Measurements from ENCODE around the gene MRPL45. TPM values are rescaled to one million over a fixed set of nuclear protein-coding genes. Genes with fewer than 3 reads are reported as not detected.

MRPL45 gene
- polyA plus RNA-seq, 1 experiment, result 86.0 TPM

- ChIA-PET POLR2A (interaction anchor here (0.6 kb wide), 1 partner anchor 62 kb away, joined by 10 read pairs; no protein-coding TSS in a partner anchor), CTCF (interaction anchor here (0.9 to 5.8 kb wide), 3 partner anchors 33 to 312 kb away, joined by 3 to 40 read pairs (median 4); no protein-coding TSS in a partner anchor)
- Histone ChIP-seq H3K27ac (ENCODE audit: low read depth, low read length) (no peak overlapping the region), H3K9me3 (ENCODE audit: control insufficient read depth, insufficient read depth, low read length) (no peaks in the 10 kb centered on the region; the same call in 1 of the 2 replicates), H3K4me3 (ENCODE audit: low read depth, low read length) (no peak overlapping the region), H3K27me3 (ENCODE audit: control insufficient read depth, insufficient read depth, low read length) (no peaks in the 10 kb centered on the region)
- no peak for TF ChIP-seq CTCF (IDR thresholded peaks at IDR 0.05; ENCODE audit: low read depth, low read length)
- no peak for DNase-seq (ENCODE audit: low read depth, low spot score)
These were observed 58.3 kb downstream of the MRPL45 start for GRCh38 chr17:38355251-38355650.

GRCh38 chr17:38357486-38358123 is 60.6 kb downstream of the MRPL45 start:
- no peak for TF ChIP-seq CTCF (IDR thresholded peaks at IDR 0.05; ENCODE audit: low read depth, low read length)
- no peaks in the 10 kb centered on the region for H3K27me3 ChIP-seq (ENCODE audit: control insufficient read depth, insufficient read depth, low read length)
- H3K27ac ChIP-seq (ENCODE audit: low read depth, low read length), result no peak overlapping the region
- CTCF ChIA-PET, result interaction anchor here (0.8 kb wide), 1 partner anchor 200 kb away, joined by 3 read pairs; no protein-coding TSS in a partner anchor
- POLR2A ChIA-PET, result no interaction called here
- H3K9me3 ChIP-seq (ENCODE audit: control insufficient read depth, insufficient read depth, low read length), result no peaks in the 10 kb centered on the region; the same call in 1 of the 2 replicates
- H3K4me3 ChIP-seq (ENCODE audit: low read depth, low read length), result no peak overlapping the region
- DNase-seq (ENCODE audit: low read depth, low spot score), result no peak

GRCh38 chr17:38358586-38359513 is 61.9 kb downstream of the MRPL45 start:
- POLR2A ChIA-PET, result interaction anchor here (0.6 kb wide), 1 partner anchor 20 kb away, joined by 4 read pairs; no protein-coding TSS in a partner anchor
- no peak overlapping the region for H3K27ac ChIP-seq (ENCODE audit: low read depth, low read length)
- DNase-seq (ENCODE audit: low read depth, low spot score), result no peak
- no peaks in the 10 kb centered on the region for H3K9me3 ChIP-seq (ENCODE audit: control insufficient read depth, insufficient read depth, low read length)
- CTCF ChIA-PET, result interaction anchor here (0.6 to 4.6 kb wide), 5 partner anchors 10 to 199 kb away, joined by 3 to 40 read pairs (median 4); no protein-coding TSS in a partner anchor
- TF ChIP-seq CTCF (IDR thresholded peaks at IDR 0.05; ENCODE audit: low read depth, low read length), result no peak
- no peak overlapping the region for H3K4me3 ChIP-seq (ENCODE audit: low read depth, low read length)
- no peaks in the 10 kb centered on the region for H3K27me3 ChIP-seq (ENCODE audit: control insufficient read depth, insufficient read depth, low read length)

GRCh38 chr17:38361694-38362465 is 64.9 kb downstream of the MRPL45 start:
- TF ChIP-seq CTCF (IDR thresholded peaks at IDR 0.05; ENCODE audit: low read depth, low read length), result no peak
- H3K27ac ChIP-seq (ENCODE audit: low read depth, low read length), result no peak overlapping the region

More at GRCh38 chr17:38361694-38362465, 64.9 kb downstream of the MRPL45 start:
- Histone ChIP-seq H3K9me3 (ENCODE audit: control insufficient read depth, insufficient read depth, low read length) (no peaks in the 10 kb centered on the region), H3K4me3 (ENCODE audit: low read depth, low read length) (no peak overlapping the region), H3K27me3 (ENCODE audit: control insufficient read depth, insufficient read depth, low read length) (no peaks in the 10 kb centered on the region)
- ChIA-PET POLR2A (no interaction called here), CTCF (interaction anchor here (0.8 to 4.6 kb wide), 2 partner anchors 13 to 53 kb away, joined by 3 to 40 read pairs; no protein-coding TSS in a partner anchor)
- no peak for DNase-seq (ENCODE audit: low read depth, low spot score)

Measured in AG04450 (cell line).